Raji (cell line): ENCODE results near the gene CALHM3.

ENCODE experiments used
- POLR2A ChIP-seq: IDR thresholded peaks from 2 replicates; pipeline ENCODE4 v1.6.1; 2011; ENCODE audit warnings: low read depth, low read length, control low read depth; ENCODE audit not compliant: insufficient read depth

CALHM3 gene

GRCh38 chr10:103490986-103491314 is 11.9 kb upstream of the CALHM3 start:
- no peak for TF ChIP-seq POLR2A

GRCh38 chr10:103487410-103487708 is 8.3 kb upstream of the CALHM3 start:
- no peak for TF ChIP-seq POLR2A

DNA sequence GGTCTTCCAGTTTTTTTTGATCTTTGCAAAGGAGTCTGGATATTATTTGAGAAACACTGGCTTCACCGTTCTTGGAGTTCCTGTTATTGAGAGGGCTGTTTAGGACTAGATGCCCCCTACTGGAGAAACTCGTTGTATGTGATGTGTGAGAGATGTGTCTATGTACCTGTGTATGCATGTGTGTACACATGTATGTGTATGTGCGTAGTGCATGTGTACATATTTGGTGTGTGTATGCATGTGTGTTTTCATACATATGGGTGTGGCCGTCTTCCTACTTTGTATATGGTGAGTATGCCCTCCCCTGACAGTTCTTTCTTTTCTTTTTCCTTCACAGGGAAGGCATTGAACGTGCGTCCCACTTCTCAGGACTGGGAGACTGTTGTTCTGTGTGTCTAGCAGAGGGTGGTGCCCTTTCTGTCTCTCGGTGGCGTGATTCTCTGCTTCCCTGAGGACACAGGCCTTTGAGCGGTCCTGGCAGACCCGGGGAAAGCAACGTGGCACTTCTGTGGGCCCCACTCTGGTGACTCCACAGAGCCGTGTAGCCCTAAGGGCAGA is 3.0 kb upstream of the CALHM3 start:
- no peak for TF ChIP-seq POLR2A

DNA sequence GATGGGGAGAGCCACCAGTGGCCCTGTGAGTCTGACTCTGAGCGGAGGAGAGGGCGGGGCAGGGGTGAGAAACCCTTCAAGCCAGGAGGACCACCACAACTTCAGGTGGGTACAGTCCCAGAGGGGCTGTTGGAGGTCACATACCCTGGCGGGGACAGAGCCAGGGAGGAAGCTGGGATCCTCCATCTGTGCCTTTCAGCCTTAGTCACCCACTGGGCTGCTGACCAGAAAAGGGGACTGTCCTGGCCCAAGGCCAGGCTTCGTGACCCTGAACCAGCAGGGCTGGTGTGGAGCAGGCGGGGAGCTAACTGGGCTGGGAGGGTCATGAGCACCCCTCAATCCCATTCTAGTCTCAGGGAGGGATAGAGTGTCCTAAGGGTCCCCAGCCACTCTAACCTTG is 1.5 kb upstream of the CALHM3 start:
- no peak for TF ChIP-seq POLR2A

DNA sequence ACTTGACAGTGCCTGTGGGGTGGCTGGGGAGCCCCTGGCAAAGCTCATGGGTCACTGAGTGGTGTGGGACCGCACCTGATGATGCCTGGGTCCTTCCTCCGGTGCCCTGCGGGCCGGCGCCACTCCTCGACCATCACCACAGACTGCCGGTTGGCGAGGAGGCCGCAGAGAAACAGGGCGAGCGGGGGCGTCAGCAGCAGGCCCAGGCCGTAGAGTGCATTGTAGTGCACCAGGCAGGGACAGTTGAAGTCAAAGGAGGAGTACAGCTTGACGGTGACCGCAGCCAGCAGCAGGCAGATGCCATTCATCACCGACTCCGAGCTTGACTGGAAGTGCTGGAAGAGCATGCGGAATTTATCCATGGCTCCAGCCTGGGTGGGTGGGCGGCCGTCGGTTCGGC is 369 bp downstream of the CALHM3 start:
- no peak for TF ChIP-seq POLR2A

GRCh38 chr10:103476046-103476768 is 2.8 kb downstream of the CALHM3 start:
- TF ChIP-seq POLR2A, result no peak

DNA sequence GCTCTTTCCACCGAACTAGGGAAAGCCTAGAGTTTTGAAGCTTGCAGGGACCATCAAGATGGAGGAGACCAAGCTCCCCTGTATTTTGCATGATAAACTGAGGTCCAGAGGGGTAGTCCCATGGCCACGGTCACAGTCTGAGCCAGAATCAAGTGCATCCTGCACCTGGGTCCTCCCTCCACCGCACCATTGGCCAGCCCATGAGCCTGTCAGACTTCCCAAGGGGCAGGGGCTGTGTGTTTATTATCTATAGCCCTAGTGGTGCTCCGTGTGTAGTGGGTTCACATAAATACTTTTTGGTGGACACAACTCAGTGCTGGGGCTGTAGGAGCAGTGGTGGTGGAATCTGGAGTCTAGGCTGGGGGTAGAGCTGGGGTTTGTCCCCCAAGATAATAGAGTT is 3.6 kb downstream of the CALHM3 start:
- no peak for TF ChIP-seq POLR2A

DNA sequence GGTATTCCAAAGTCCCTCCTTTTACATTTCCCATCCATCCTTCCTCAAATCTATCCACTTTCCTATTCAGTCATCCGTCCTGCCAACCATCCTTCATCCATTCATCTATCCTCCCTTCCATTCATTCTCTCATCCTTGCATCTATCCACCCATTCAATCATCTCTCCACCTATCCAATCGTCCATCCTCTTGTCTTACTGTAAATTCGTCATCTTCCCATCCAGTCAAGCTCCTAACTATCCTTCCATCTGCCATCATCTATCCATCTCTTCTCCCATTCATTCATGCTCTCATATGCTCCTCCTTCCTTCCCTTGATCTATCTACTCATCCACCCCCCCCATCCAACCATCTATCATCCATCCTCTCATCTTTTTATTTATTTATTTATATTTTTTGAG is 5.0 kb downstream of the CALHM3 start:
- TF ChIP-seq POLR2A, result no peak

DNA sequence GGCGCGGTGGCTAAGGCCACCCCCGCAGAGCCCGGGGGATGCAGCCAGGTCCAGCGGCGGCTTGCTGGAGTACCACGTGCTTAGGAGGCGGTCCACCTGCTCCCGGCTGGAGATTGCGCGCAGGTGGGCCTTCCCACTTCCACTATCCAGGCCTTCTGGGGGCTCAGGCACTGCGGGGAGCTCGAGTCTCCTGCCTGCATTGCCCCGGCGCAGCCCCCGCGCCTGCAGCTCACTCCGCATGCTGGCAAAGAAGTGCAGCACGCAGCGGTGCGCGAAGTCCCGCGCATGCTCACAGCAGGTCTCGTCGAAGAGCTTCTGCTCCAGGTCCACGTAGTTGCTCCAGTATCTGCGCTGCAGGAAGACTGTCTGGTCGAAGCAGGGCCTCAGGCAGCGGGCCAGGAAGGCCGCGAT is 5.8 kb downstream of the CALHM3 start:
- no peak for TF ChIP-seq POLR2A

DNA sequence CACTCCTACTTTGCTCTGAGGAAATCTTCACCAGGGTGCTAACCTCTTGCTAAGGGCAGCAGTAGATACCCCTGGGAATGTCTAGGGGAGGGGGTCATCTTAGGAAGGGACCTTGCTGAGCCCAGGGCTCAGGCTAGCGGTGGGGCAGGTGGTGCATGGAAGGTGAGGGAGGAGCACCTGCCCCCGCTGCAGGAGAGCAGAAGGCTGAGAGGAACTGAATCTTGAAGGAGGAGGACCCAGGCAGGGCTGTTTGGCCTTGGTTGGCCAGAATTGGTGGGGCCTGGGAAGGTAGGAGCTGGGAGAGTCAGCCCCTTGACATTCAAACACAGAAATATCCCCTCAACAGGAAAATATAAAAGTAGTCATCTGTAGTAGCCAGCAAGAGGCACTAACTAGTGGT is 7.0 kb downstream of the CALHM3 start:
- peak; percentile 44 for TF ChIP-seq POLR2A

DNA sequence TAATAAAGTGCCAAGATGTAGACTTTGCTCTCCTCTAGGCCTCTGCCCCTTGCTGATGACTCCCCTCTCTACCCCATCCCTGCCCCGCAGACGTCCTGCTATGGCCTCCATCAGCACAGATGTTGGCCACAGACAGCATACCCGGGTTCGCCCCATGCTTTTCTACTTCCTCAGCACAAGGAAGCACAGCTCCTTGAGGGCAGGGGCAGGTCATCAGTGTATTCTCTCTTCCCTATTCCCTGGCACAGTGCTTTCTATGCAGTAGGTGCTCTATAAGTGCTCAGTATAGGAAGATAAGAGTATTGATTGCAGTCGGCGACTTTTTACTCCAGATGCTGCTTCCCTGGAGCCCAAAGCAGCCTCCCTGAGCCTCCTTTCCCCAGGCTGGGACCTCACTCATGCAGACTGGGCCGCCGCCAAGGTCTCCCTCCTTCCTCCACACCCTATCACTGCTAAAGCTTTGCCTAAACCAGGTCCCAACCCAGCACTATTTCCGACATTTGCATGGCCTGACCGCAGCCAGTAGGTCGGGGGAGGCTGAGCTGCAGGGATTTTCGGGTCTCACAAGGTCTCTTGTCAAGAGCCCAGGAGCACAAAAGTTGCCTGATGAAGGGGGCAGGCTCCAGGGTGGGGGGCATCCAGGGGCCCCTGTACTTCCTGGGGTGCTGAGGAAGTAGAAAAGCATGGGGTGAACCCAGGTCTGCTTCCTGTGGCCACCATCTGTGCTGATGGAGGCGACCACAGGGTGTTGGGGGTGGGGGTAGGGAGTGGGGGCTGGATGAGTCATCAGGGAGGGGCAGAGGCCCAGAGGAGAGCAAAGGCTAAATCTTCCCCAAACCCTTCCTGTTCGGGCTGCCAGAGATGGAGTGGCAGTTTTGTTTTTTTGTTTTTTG is 8.0 kb downstream of the CALHM3 start:
- peak; percentile 69 for TF ChIP-seq POLR2A

DNA sequence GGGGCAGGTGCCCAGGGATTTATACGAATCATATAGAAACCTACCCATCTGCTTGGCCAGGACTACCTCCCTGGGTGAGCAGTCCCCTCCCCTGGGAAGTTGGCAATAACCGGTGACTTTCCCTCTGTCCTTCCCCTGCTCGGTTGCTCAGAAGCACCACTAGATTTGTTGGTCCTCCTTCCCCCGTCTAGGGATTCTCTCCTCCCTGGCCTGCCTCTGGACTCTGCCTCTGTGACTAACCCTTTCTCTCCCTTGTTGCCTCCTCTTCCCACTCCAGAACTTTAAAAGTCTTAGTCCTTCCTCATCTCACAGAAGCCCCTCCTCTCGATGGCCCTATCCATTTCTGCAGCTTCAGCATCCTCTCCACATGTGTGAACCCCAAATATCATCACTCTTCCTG is 9.8 kb downstream of the CALHM3 start:
- no peak for TF ChIP-seq POLR2A

DNA sequence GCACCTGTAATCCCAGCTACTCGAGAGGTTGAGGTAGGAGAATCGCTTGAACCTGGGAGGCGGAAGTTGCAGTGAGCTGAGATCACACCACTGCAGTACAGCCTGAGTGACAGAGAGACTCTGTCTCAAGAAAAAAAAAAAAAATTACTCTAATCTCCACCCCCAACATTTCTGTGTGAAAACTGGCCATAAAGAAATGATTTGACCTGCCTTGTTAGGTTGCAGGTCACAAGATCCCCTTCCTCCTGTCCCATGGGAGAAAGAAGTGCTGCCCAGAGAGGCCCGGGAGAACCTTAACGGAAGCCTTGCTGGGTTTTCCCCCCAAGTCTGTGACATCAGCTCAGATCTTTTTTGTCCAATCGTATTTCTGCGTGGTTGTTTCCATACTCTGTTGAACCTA is 11.6 kb downstream of the CALHM3 start:
- TF ChIP-seq POLR2A, result no peak

DNA sequence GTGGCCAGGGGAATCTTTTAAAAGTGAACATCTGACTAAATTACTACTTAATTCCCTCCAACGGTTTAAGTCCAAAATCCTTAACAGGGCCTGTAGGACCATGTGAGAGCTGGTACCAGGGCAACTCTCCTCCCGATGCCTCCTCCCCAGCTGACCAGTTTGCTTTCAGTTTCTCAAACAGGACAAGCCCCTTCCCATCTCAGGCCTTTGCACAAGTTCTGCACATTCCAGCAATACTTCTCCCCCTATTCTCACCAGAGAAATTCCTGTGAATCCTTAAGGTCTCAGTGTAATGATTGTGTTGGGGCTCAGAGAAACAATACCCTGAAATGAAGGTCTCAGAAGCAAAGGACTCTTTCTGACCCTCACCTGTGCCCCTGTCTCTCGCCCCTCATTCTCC is 12.3 kb downstream of the CALHM3 start:
- no peak for TF ChIP-seq POLR2A

GRCh38 chr10:103465411-103466179 is 13.4 kb downstream of the CALHM3 start:
- no peak for TF ChIP-seq POLR2A

- TF ChIP-seq POLR2A, result no peak
Measured at GRCh38 chr10:103463499-103463898, 15.5 kb downstream of the CALHM3 start.

- TF ChIP-seq POLR2A, result no peak
Measured at GRCh38 chr10:103459615-103460014, 19.4 kb downstream of the CALHM3 start.
